Raji (cell line): ENCODE data around the gene ARHGAP5.

Experiments used
- POLR2A ChIP-seq: IDR thresholded peaks from 2 replicates; pipeline ENCODE4 v1.6.1; 2011; ENCODE audit warnings: low read depth, low read length, control low read depth; ENCODE audit not compliant: insufficient read depth

ARHGAP5 gene, protein sequence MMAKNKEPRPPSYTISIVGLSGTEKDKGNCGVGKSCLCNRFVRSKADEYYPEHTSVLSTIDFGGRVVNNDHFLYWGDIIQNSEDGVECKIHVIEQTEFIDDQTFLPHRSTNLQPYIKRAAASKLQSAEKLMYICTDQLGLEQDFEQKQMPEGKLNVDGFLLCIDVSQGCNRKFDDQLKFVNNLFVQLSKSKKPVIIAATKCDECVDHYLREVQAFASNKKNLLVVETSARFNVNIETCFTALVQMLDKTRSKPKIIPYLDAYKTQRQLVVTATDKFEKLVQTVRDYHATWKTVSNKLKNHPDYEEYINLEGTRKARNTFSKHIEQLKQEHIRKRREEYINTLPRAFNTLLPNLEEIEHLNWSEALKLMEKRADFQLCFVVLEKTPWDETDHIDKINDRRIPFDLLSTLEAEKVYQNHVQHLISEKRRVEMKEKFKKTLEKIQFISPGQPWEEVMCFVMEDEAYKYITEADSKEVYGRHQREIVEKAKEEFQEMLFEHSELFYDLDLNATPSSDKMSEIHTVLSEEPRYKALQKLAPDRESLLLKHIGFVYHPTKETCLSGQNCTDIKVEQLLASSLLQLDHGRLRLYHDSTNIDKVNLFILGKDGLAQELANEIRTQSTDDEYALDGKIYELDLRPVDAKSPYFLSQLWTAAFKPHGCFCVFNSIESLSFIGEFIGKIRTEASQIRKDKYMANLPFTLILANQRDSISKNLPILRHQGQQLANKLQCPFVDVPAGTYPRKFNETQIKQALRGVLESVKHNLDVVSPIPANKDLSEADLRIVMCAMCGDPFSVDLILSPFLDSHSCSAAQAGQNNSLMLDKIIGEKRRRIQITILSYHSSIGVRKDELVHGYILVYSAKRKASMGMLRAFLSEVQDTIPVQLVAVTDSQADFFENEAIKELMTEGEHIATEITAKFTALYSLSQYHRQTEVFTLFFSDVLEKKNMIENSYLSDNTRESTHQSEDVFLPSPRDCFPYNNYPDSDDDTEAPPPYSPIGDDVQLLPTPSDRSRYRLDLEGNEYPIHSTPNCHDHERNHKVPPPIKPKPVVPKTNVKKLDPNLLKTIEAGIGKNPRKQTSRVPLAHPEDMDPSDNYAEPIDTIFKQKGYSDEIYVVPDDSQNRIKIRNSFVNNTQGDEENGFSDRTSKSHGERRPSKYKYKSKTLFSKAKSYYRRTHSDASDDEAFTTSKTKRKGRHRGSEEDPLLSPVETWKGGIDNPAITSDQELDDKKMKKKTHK (N-terminal part only)

DNA sequence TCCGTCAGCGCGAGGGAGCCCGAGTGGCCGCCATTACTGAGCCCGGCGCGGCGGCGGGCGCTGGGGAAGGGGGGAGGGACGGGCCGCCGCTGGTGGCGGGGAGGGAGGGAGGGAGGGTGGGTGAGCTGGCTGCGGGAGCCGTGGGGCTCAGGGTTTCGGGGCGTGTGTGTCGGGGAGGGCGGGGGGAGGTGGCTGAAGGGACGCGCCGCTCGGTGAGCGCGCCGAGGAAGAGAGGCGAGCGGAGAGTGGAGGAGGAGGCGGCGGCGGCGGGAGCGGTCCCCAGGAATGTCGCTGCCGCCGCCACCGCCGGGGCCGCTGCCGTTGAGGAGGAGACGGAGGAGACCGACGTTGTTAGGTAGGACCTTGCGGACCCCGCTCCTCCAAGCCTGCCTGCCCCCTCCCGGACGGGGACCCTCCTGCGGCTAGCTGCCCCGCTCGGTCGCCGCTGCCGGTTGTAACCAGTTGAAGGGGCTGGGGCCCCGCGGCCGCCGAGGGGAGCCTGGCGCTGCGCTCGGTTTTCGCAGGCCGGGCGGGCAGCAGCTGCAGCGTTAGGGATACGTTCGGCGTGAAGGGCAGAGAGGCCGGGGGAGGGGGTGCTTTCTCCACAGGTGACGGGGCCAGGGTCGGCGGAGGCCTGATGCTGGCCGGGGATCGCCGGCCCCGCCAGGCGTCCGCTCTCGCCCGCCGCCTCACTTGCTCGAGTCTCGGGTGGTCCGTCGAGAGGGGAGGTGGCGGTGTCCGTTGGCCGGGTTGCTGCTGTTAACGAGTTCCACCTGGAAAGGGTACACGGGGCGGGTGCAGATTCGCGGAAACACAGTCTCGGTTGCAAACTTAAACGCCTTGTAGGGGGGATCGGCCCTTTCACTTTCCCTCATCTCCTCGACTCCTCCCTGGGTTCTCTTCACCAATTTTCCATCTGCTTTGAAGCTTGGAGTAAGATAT lies at the start of gene ARHGAP5:
TSS of gene ARHGAP5 (plus strand) at position 224 of the 942 bp plus-strand sequence. CDS start 13,366 bp downstream, outside the sequence.
- TF ChIP-seq POLR2A, result peak; percentile 30; the same call in 1 of the 2 replicates

DNA sequence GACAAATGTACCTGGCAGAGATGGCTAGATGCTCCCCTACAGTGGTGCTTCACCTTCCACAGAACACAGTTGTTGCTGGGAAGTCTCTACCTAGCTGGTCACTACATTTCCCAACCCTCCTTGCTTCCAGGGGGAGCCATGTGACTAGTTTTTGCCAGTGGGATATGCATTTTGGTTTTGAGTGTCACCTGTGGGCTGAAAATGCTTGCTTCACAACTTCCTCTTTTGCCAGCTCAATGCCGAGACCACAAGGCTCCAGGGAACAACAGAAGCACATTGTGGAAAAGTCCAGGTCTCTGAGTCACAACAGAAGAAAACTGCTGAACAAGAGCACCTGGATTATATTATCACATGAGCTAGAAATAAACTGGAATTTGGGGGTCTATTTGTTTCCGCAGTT lies 48.5 kb upstream of the ARHGAP5 start:
- no peak for TF ChIP-seq POLR2A

DNA sequence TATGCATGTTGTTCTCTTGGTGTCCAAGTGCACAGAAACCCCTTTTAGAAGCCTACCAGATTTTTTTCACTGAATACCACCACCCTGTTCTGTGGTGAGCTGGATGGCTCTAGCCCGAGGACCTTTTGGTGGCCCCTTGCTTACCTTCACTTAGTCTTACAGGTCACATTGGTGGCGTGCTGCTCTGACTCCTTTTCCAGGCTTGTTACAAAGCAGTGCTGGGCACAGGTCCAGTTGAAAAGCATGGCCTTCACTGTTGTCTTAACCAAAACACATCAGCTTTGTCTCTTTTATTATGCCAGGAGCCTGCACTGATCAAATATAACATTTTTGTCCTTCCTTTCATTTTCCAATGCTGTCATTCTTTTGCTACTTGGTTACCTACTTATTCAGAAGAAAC lies 43.6 kb upstream of the ARHGAP5 start:
- TF ChIP-seq POLR2A, result no peak

DNA sequence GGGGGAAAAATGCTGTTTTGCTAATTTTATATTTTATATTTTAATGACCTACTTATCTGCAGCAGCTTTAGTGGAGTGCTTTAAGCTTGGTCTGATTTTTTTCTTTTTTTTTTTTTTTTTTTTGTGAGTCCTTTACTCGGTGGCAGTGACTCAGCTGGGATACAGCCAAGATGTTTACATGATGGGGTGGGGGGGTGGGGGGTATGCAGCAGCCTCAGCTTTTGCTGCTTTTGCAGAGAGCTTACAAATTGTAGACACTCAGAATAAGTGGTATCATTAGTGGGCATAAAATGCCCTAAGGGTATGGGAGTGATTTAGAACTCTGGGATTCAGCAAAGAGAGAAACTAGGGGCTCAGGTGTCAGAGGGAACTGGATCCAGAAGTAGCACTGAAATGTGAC lies 38.2 kb upstream of the ARHGAP5 start:
- no peak for TF ChIP-seq POLR2A

DNA sequence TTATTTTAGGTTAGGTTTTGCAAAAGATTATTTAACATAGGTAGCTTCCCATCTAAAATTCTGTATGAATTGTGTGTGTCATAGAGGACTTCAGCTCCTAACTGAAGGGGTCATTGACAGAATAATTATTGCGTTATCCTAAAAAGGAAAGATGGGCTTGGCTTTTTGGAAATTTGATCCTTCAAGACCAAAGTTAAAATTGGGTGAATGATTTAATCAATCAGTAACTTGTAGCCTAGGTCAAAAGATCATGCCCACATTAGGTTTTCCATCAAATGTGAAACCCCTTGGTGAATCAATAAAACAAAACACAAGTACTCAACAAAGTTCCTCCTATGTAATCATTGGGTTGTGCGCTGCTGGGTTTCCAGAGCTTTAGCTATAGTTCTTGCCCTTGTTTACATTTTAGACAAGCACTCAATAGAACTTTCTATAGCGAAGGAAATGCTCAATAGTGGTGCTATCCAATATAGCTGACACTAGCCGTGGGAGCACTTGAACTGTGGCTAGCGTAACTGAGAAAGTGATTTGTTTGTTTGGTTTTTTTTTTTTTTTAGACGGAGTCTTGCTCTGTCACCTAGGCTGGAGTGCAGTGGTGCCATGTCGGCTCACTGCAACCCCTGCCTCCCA lies 37.6 kb upstream of the ARHGAP5 start:
- no peak for TF ChIP-seq POLR2A

DNA sequence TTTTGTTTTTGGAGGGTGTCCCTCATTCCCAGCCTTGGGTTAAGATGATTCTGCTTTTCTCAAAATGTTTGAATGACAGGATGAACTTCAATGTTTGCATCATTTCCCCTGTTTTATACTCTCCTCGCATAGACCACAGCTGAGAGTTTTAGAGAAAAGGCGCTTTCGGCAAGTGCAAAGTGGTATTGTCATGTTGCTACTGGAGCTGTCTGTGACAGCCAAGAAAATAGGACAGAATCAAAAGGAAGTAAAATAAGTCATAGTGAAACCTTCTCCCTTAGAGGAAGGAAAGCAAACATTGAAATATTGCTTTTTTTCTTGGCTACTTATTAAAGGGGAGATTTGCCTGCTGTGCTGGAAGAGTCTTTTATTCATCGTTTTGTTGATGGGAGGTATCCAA lies 33.5 kb upstream of the ARHGAP5 start:
- TF ChIP-seq POLR2A, result no peak

DNA sequence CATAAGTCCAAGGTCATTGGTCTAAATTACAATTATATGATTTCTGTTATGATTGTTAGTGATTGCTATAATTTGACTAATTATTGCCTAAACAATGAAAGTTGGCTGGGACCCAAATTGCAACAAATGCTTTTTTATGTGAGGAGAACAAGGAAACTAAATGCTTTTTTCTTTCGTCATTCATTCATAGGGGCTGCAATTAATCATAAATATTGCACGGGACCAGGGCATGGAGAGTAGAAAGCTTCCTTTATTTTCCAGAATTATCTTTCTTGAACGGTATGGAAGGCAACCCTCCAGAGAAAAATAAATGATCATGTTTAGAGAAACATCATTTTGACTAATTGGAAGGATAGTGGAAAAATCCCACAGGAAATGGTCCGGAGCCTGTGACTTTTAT lies 32.6 kb upstream of the ARHGAP5 start:
- no peak for TF ChIP-seq POLR2A

DNA sequence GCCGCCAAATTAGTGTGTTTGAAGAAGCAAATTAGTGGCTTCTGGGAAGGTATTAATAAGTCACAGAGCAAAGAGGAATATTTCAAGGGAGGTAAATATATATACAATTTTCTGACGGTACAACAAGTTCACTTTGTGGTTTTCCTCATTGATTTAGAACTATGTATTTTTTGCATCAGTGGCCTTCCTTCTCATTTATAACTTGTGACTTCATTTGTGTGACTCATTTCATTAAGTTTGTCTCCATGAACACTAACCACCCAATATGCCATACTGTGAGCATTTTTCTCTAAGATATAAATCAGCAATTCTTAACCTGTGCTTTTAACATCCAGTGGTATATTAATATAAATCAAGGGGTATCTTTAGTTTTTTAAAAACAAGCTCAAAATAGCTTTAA lies 29.3 kb upstream of the ARHGAP5 start:
- TF ChIP-seq POLR2A, result no peak

DNA sequence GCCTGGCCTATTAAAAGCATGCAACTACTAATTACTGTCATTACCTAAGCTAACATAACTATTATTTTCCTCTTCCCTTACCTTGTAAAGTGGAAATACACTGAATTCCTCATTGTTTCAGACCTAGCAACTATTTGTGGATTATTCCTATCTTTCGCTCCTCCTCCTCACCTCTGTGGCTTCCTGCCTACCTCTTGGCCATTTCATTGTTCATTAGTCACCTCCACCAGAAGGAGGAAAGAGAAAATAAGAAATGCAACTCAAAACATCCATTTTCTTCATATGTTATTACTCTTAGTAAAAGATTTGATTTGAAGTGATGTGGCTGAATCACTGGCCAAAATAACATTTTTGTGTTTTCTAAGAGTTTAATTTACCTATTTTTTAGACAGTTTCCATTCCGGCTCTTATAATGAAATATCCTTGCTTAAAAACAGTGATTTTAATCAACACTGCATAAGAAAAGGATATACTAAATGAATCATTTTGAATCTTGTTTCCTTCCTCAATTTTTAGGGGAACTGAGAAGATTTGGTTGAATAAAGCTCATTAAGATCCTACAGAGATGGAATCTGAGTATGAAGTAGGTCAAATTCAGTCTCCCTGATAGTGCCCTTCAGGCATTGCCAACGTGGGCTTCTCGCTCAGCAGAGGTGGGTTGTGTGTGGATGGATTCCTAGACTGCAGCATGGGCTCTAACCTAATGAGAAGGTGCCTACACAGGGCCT lies 27.6 kb upstream of the ARHGAP5 start:
- TF ChIP-seq POLR2A, result no peak

DNA sequence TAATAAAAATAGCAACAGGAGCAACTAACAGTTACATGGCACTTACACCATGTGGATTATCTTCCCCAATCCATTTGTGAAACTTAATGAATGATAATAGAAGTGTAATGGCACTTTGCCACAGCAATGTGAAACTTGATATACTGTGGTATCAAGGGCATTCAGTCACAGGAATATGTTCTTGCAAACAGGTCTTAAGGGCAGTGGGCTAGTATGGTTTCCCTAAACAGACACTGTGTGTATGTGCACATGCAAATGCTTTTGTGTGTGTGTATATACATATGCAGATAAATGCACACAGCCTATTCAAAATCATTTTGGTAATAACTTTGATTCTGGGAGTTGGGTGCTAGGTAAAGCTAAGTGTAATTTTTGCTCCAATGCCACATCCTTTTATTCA lies 26.2 kb upstream of the ARHGAP5 start:
- no peak for TF ChIP-seq POLR2A

DNA sequence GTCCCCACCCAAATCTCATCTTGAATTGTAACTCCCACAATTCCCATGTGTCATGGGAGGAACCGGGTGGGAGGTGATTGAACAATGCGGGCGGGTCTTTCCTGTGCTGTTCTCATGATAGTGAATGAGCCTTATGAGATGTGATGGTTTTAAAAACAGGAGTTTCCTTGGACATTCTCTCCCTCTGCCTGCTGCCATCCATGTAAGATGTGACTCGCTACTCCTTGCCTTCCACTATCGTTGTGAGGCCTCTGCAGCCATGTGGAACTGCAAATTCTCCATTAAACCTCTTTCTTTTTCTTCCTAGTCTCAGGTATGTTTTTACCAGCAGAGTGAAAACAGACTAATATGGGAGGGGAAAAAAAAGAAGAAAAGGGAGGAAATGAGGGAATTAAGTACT lies 22.6 kb upstream of the ARHGAP5 start:
- no peak for TF ChIP-seq POLR2A

DNA sequence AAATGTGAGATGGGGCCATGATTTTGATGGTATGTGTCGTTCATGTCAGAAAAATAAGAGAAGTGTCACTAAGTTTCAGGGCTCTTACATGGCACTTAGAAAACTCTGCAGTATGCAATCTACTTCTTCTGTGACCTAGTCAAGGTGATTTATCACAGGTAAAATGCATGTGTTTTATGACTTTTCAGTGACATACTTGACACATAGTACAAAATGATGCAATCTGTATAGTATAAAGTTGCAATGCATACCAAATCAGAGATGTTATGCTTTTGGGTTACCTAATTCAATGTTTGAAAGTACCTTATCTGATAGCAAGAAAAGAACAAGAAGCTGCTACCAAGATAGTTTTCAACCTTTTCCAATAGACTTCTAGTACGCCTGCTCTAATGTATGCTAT lies 21.9 kb upstream of the ARHGAP5 start:
- no peak for TF ChIP-seq POLR2A

DNA sequence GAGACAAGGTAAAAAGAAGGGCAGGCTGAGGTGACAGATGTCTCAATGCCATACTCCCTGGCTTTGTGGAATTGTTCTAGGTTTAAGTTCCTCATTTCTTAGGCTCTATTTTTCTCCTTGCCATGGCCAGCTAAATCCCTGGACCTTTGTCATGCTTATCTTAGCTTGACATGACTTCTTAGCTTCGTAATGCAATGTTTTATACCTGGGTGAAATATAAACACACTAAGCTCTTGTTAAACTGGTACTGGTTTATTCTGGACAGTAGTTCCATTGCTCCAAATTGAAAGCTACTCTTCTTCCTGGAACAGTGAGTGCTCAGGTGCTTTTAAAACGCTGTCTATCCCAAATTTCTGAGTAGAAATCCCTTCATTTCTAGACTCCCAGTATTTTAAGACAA lies 17.4 kb upstream of the ARHGAP5 start:
- no peak for TF ChIP-seq POLR2A
